ENCODE data around the gene CCDC127.

GRCh38 chr5:252546-252945 lies 34.6 kb upstream of the CCDC127 start:
- no peak for TF ChIP-seq CTCF (IDR thresholded peaks at IDR 0.05 in 8 of 11, conservative IDR thresholded peaks at IDR 0.05 in 3 of 11)
- TF ChIP-seq POLR2AphosphoS5 (IDR thresholded peaks at IDR 0.05), result no peak

Data from spleen (tissue), 7 donors.